Naive thymus-derived CD4-positive, alpha-beta T cell (primary cell): Measurements from ENCODE around the gene GHRL. TPM values are rescaled to one million over a fixed set of nuclear protein-coding genes. Genes with fewer than 3 reads are reported as not detected.

Source experiments
- ATAC-seq: fragments of 150-1000 bp; cut with Tn5 transposase; 2 replicates; pipeline ENCODE4 v1.10.0; 2021; ENCODE audit warnings: mild to moderate bottlenecking, moderate library complexity
- CTCF ChIA-PET: fragments of 350-600 bp; sonication (Branson Sonifier 250); formaldehyde crosslinking; loops from one replicate; lab custom pipeline; 2021; ENCODE audit warnings: antibody characterized with exemption; lab: Charles Lee
- POLR2A ChIA-PET: fragments of 350-600 bp; sonication (Branson Sonifier 250); formaldehyde crosslinking; loops from one replicate; lab custom pipeline; 2021; ENCODE audit warnings: antibody characterized with exemption, inconsistent platforms; lab: Charles Lee
- DNase-seq, 9 donors: peaks; one replicate each; pipeline versions ENCODE4 v3.0.0 to v3.0.0-alpha.2; 2020 to 2022; ENCODE audit warnings: mixed read lengths in 1 of 9
- H3K27ac ChIP-seq: one replicate; pipeline ENCODE4 v1.7.0; 2013; ENCODE audit warnings: mild to moderate bottlenecking, low read depth, low read length, moderate library complexity
- H3K27me3 ChIP-seq, 2 donors: one replicate each; pipeline ENCODE4 v1.7.0; 2013; ENCODE audit warnings: low read length in 2 of 2, mild to moderate bottlenecking in 2 of 2, moderate library complexity in 2 of 2; ENCODE audit not compliant: control insufficient read depth in 2 of 2, insufficient read depth in 2 of 2
- H3K36me3 ChIP-seq, 3 experiments: 1 replicate in 2 of 3; 2 replicates in 1 of 3; pipeline ENCODE4 v1.7.0; 2013; ENCODE audit warnings: low read length in 3 of 3, mild to moderate bottlenecking in 3 of 3, moderate library complexity in 1 of 3; ENCODE audit not compliant: insufficient read depth in 3 of 3, control insufficient read depth in 2 of 3
- H3K4me1 ChIP-seq, 2 donors: one replicate each; pipeline ENCODE4 v1.7.0; 2013; ENCODE audit warnings: low read length in 2 of 2, mild to moderate bottlenecking in 2 of 2, moderate library complexity in 1 of 2; ENCODE audit not compliant: control insufficient read depth in 2 of 2, insufficient read depth in 2 of 2
- H3K4me3 ChIP-seq: 2 replicates; pipeline ENCODE4 v1.7.0; 2013; ENCODE audit warnings: mild to moderate bottlenecking, low read length
- H3K9me3 ChIP-seq, 3 experiments: 1 replicate in 2 of 3; 2 replicates in 1 of 3; pipeline ENCODE4 v1.7.0; 2013; ENCODE audit warnings: low read length in 3 of 3; ENCODE audit not compliant: control insufficient read depth in 2 of 3
- H3K27ac Mint-ChIP-seq, 9 donors: one replicate each; pipeline ENCODE4 v1.8.0; 2020 to 2022; ENCODE audit warnings: mixed read lengths in 9 of 9, mild to moderate bottlenecking in 8 of 9, moderate library complexity in 5 of 9, inconsistent platforms in 2 of 9
- H3K27me3 Mint-ChIP-seq, 5 donors: one replicate each; pipeline ENCODE4 v1.8.0; 2021 to 2022; ENCODE audit warnings: mixed read lengths in 5 of 5, mild to moderate bottlenecking in 1 of 5
- H3K36me3 Mint-ChIP-seq, 5 donors: one replicate each; pipeline ENCODE4 v1.8.0; 2020 to 2022; ENCODE audit warnings: mixed read lengths in 5 of 5, mild to moderate bottlenecking in 3 of 5, inconsistent platforms in 1 of 5
- H3K4me1 Mint-ChIP-seq, 7 donors: one replicate each; pipeline ENCODE4 v1.8.0; 2020 to 2022; ENCODE audit warnings: mixed read lengths in 7 of 7, mild to moderate bottlenecking in 3 of 7, inconsistent platforms in 1 of 7
- H3K4me3 Mint-ChIP-seq, 10 donors: one replicate each; pipeline ENCODE4 v1.8.0; 2020 to 2022; ENCODE audit warnings: mild to moderate bottlenecking in 10 of 10, mixed read lengths in 10 of 10, moderate library complexity in 6 of 10, inconsistent platforms in 2 of 10
- H3K9me3 Mint-ChIP-seq, 11 donors: one replicate each; pipeline ENCODE4 v1.8.0; 2020 to 2022; ENCODE audit warnings: mixed read lengths in 11 of 11, mild to moderate bottlenecking in 4 of 11, inconsistent platforms in 1 of 11, moderate library complexity in 1 of 11
- intact Hi-C, 2 donors: fragments of 100-400 bp; cut with micrococcal nuclease; formaldehyde crosslinking; loops; one replicate each; pipeline ENCODE4 v1.15.1; 2023
- polyA plus RNA-seq, 2 donors: library from polyadenylated mRNA; unstranded; fragments of 300-500 nt; fragmentation: Illumina TruSeq; gene quantifications; one replicate each; pipeline ENCODE4 v1.2.3, GENCODE V29; 2021
- total RNA-seq, 6 experiments: library from RNA in 5 of 6; stranded (reverse) in 5 of 6; gene quantifications; 1 replicate in 5 of 6; 2 replicates in 1 of 6; pipeline ENCODE4 v1.2.3 and lab custom pipeline; 2021 to 2026

GHRL gene
- total and polyA plus RNA-seq, 7 experiments from 2014 or later: 0.35 to 3.8 (median 1.1) TPM

- DNase-seq: no peak
- Histone ChIP-seq H3K4me1 (peaks cover 29 to 51% of the 10 kb centered on the region in 2 donors), H3K27ac (peak overlapping the region; percentile 73), H3K4me3 (no peak overlapping the region), H3K27me3 (no peaks in the 10 kb centered on the region), H3K36me3 (peaks cover 0 to 39% (median 14%) of the 10 kb centered on the region in 3 experiments), H3K9me3 (no peaks in the 10 kb centered on the region)
- POLR2A ChIA-PET: interaction anchor here (0.7 to 4.7 kb wide), 6 partner anchors 9 to 329 kb away, joined by 3 to 71 read pairs (median 4); partner anchors contain the start of genes CRELD1 and TATDN2
- Mint-ChIP-seq H3K36me3 (peaks cover 6 to 53% (median 39%) of the 10 kb centered on the region in 5 donors), H3K27ac (peak overlapping the region; percentile 39 to 97 (median 92)), H3K4me1 (peaks cover 37 to 92% (median 72%) of the 10 kb centered on the region in 7 donors), H3K27me3 (no peaks in the 10 kb centered on the region), H3K4me3 (peak overlapping the region in 8 of 10 donors; percentile 7 to 81 (median 16)), H3K9me3 (no peaks in the 10 kb centered on the region)
- CTCF ChIA-PET: interaction anchor here (0.6 kb wide), 1 partner anchor 26 kb away, joined by 3 read pairs; no protein-coding TSS in a partner anchor
- ATAC-seq: no peak
- intact Hi-C loops: loop anchor here in 1 of 2 donors (5.0 kb wide), 1 partner anchor 60 kb away; the partner anchor contains the start of gene SEC13
Measured at GRCh38 chr3:10262027-10262426, 30.7 kb downstream of the GHRL start.

DNA sequence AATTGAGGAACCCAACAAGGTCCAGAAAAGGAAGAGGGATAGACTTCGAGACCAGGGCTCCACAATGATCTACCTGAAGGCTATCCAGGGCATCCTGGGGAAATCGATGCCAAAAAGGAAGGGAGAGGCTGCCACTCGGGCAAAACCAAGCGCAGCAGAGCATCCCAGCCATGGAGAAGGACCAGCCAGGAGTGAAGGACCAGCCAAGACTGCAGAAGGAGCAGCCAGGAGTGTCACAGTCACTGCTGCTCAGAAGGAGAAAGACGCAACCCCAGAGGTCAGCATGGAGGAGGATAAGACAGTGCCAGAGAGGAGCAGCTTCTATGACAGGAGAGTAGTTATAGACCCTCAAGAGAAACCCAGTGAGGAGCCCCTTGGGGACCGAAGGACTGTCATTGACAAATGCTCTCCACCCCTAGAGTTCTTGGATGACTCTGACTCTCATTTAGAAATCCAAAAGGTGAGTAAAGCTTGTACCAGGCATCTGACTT, 32.5 kb downstream of the GHRL start:
- intact Hi-C loops: loop anchor here in 1 of 2 donors (5.0 kb wide), 1 partner anchor 62 kb away; the partner anchor contains the start of gene SEC13
- Histone ChIP-seq H3K4me3 (no peak overlapping the region), H3K27me3 (no peaks in the 10 kb centered on the region), H3K4me1 (peaks cover 25 to 35% of the 10 kb centered on the region in 2 donors), H3K9me3 (no peaks in the 10 kb centered on the region), H3K27ac (no peak overlapping the region), H3K36me3 (peaks cover 0 to 44% (median 11%) of the 10 kb centered on the region in 3 experiments)
- no peak for DNase-seq
- H3K36me3 Mint-ChIP-seq: peaks cover 11 to 53% (median 38%) of the 10 kb centered on the region in 5 donors
- H3K9me3 Mint-ChIP-seq: no peaks in the 10 kb centered on the region
- H3K27me3 Mint-ChIP-seq: no peaks in the 10 kb centered on the region
- H3K4me3 Mint-ChIP-seq: peak overlapping the region in 3 of 10 donors; percentile 14 to 28 (median 26)
- ATAC-seq: no peak
- ChIA-PET CTCF (no interaction called here), POLR2A (interaction anchor here (0.5 to 4.7 kb wide), 3 partner anchors 11 to 421 kb away, joined by 3 to 71 read pairs (median 3); partner anchors contain the start of gene TATDN2)
- peaks cover 39 to 94% (median 74%) of the 10 kb centered on the region in 7 donors for H3K4me1 Mint-ChIP-seq
- peak overlapping the region; percentile 21 to 97 (median 83) for H3K27ac Mint-ChIP-seq

GRCh38 chr3:10259798-10260197, 32.9 kb downstream of the GHRL start:
- H3K27me3 ChIP-seq: no peaks in the 10 kb centered on the region
- no peak for ATAC-seq
- Mint-ChIP-seq H3K27ac (peak overlapping the region; percentile 21 to 97 (median 83)), H3K4me1 (peaks cover 39 to 95% (median 75%) of the 10 kb centered on the region in 7 donors), H3K9me3 (no peaks in the 10 kb centered on the region), H3K36me3 (peaks cover 11 to 53% (median 38%) of the 10 kb centered on the region in 5 donors), H3K4me3 (peak overlapping the region in 3 of 10 donors; percentile 20 to 51 (median 28)), H3K27me3 (no peaks in the 10 kb centered on the region)
- no peak overlapping the region for H3K4me3 ChIP-seq
- DNase-seq: no peak
- H3K4me1 ChIP-seq: peaks cover 25 to 32% of the 10 kb centered on the region in 2 donors
- no peaks in the 10 kb centered on the region for H3K9me3 ChIP-seq
- H3K36me3 ChIP-seq: peaks cover 0 to 44% (median 11%) of the 10 kb centered on the region in 3 experiments
- intact Hi-C loops: loop anchor here in 1 of 2 donors (5.0 kb wide), 1 partner anchor 63 kb away; the partner anchor contains the start of gene SEC13
- no peak overlapping the region for H3K27ac ChIP-seq
- CTCF ChIA-PET: no interaction called here
- POLR2A ChIA-PET: interaction anchor here (0.5 to 4.7 kb wide), 5 partner anchors 10 to 421 kb away, joined by 3 to 71 read pairs (median 4); partner anchors contain the start of gene TATDN2

- ChIA-PET POLR2A (interaction anchor here (1.0 to 1.8 kb wide), 2 partner anchors 9 to 327 kb away, joined by 4 read pairs; no protein-coding TSS in a partner anchor), CTCF (interaction anchor here (0.6 kb wide), 2 partner anchors 22 to 146 kb away, joined by 3 to 4 read pairs; no protein-coding TSS in a partner anchor)
- Histone ChIP-seq H3K9me3 (no peaks in the 10 kb centered on the region), H3K27me3 (no peaks in the 10 kb centered on the region), H3K36me3 (peaks cover 0 to 49% (median 11%) of the 10 kb centered on the region in 3 experiments), H3K27ac (no peak overlapping the region), H3K4me3 (no peak overlapping the region), H3K4me1 (peaks cover 21 to 27% of the 10 kb centered on the region in 2 donors)
- Mint-ChIP-seq H3K4me3 (peak overlapping the region in 1 of 10 donors; percentile 28), H3K9me3 (no peaks in the 10 kb centered on the region), H3K36me3 (peaks cover 11 to 57% (median 42%) of the 10 kb centered on the region in 5 donors), H3K4me1 (peaks cover 41 to 95% (median 79%) of the 10 kb centered on the region in 7 donors), H3K27ac (peak overlapping the region; percentile 14 to 97 (median 83)), H3K27me3 (no peaks in the 10 kb centered on the region)
- DNase-seq (no peak), ATAC-seq (no peak)
- intact Hi-C loops: no loop called here
Measured at GRCh38 chr3:10259036-10259435, 33.7 kb downstream of the GHRL start.

DNA sequence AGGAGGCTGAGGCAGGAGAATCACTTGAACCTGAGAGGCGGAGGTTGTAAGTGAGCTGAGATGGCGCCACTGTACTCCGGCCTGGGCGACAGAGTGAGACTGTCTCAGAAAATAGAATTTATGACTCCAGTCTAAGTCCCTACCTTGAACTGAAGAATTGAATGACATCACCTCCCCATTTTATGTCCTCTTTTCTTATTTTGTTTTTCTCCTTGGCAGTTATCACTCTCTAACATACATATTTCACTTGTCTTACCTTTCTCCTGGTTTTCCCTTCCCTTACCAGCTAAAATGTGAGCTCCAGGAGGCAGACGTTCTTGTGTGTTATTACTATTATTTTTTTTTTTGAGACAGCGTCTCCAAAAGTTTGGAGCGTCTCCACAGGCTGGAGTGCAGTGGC, 36.9 kb downstream of the GHRL start:
- peaks cover 20 to 28% of the 10 kb centered on the region in 2 donors for H3K4me1 ChIP-seq
- H3K4me3 Mint-ChIP-seq: peak overlapping the region in 3 of 10 donors; percentile 2 to 53 (median 9)

DNA sequence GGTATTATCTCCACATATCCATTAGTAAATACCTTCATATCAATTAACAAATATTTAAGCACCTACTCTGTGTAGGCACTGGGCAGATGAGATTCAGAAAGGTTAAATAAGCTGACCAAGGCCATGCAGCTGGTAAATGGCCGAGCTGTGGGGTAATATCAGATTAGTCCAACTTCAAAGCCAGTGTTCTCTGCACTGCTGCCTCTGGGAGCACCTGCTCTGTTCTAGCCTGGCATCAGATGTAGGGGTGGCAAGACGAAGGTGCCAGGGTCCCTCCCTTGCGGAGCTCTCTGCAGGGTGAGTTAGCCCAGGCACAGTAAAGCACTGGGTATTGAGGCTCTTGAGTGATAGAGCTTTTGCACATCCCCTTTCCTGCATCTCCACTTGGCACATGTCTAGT, 39.0 kb downstream of the GHRL start:
- Mint-ChIP-seq H3K27me3 (no peaks in the 10 kb centered on the region), H3K9me3 (no peaks in the 10 kb centered on the region), H3K4me1 (peaks cover 57 to 90% (median 73%) of the 10 kb centered on the region in 7 donors), H3K36me3 (peaks cover 18 to 59% (median 29%) of the 10 kb centered on the region in 5 donors), H3K27ac (peak overlapping the region; percentile 41 to 88 (median 75)), H3K4me3 (peak overlapping the region in 8 of 10 donors; percentile 10 to 96 (median 46))
- Histone ChIP-seq H3K27me3 (no peaks in the 10 kb centered on the region), H3K4me1 (peaks cover 32% of the 10 kb centered on the region in 2 donors), H3K27ac (no peak overlapping the region), H3K36me3 (peaks cover 0 to 47% (median 4%) of the 10 kb centered on the region in 3 experiments), H3K9me3 (no peaks in the 10 kb centered on the region), H3K4me3 (no peak overlapping the region)
- ChIA-PET POLR2A (interaction anchor here (1.9 kb wide), 1 partner anchor 10 kb away, joined by 10 read pairs; no protein-coding TSS in a partner anchor), CTCF (no interaction called here)
- intact Hi-C loops: no loop called here
- ATAC-seq: no peak
- DNase-seq: no peak

More for the DNA sequence above, 36.9 kb downstream of the GHRL start:
- intact Hi-C loops: no loop called here
- Histone ChIP-seq H3K36me3 (peaks cover 4 to 53% (median 11%) of the 10 kb centered on the region in 3 experiments), H3K27me3 (no peaks in the 10 kb centered on the region), H3K4me3 (no peak overlapping the region), H3K27ac (peak overlapping the region; percentile 7), H3K9me3 (no peaks in the 10 kb centered on the region)
- ATAC-seq (no peak), DNase-seq (no peak)
- H3K9me3 Mint-ChIP-seq: no peaks in the 10 kb centered on the region
- H3K27me3 Mint-ChIP-seq: no peaks in the 10 kb centered on the region
- H3K27ac Mint-ChIP-seq: peak overlapping the region in 8 of 9 donors; percentile 17 to 83 (median 57)
- CTCF ChIA-PET: interaction anchor here (0.6 to 0.7 kb wide), 2 partner anchors 23 to 28 kb away, joined by 3 read pairs; no protein-coding TSS in a partner anchor
- peaks cover 16 to 56% (median 37%) of the 10 kb centered on the region in 5 donors for H3K36me3 Mint-ChIP-seq
- POLR2A ChIA-PET: interaction anchor here (0.9 to 2.7 kb wide), 2 partner anchors 13 to 70 kb away, joined by 3 to 14 read pairs; no protein-coding TSS in a partner anchor
- H3K4me1 Mint-ChIP-seq: peaks cover 44 to 95% (median 75%) of the 10 kb centered on the region in 7 donors
